Body of pancreas (tissue), 4 donors: ENCODE measurements around the gene CMPK2. TPM values are rescaled to one million over a fixed set of nuclear protein-coding genes. Genes with fewer than 3 reads are reported as not detected.

Experiments
- ATAC-seq: fragments of 150-250 bp; one replicate; pipeline ENCODE4 v1.9.1; 2016
- DNase-seq, 4 donors: peaks; one replicate each; pipeline ENCODE4 v3.0.0-alpha.2; 2019
- H3K27ac ChIP-seq, 4 donors: fragments of 200-600 bp; sonication (generic); 1 replicate in 3 of 4; 2 replicates in 1 of 4; pipeline versions ENCODE4 v1.5.1 to v1.6.1; 2016 to 2019; ENCODE audit warnings: mild to moderate bottlenecking in 1 of 4, mixed read lengths in 1 of 4, moderate library complexity in 1 of 4
- H3K27me3 ChIP-seq, 2 donors: fragments of 200-600 bp; sonication (generic); one replicate each; pipeline ENCODE4 v1.6.0; 2016; ENCODE audit warnings: mild to moderate bottlenecking in 1 of 2
- H3K36me3 ChIP-seq, 2 donors: fragments of 200-600 bp; sonication (generic); replicated peaks in 1 of 2; 2 replicates each; pipeline ENCODE4 v1.5.1; 2016; ENCODE audit warnings: low read depth in 2 of 2; ENCODE audit not compliant: insufficient read depth in 1 of 2
- H3K4me1 ChIP-seq: fragments of 200-600 bp; sonication (generic); one replicate; pipeline ENCODE4 v1.6.0; 2016
- H3K4me3 ChIP-seq, 2 donors: fragments of 200-600 bp; sonication (generic); 1 replicate in 1 of 2; 2 replicates in 1 of 2; pipeline ENCODE4 v1.5.1; 2016 to 2019
- H3K9me3 ChIP-seq, 3 donors: fragments of 200-600 bp; sonication (generic); 1 replicate in 2 of 3; 2 replicates in 1 of 3; pipeline ENCODE4 v1.5.1; 2016
- POLR2A ChIP-seq, 3 donors: fragments of 450-650 bp; IDR thresholded peaks; one replicate each; pipeline ENCODE4 v1.6.1; 2016; ENCODE audit warnings: antibody characterized with exemption in 3 of 3, mild to moderate bottlenecking in 2 of 3
- WGBS, 2 donors: methylation state at CpG; one replicate each; pipeline ENCODE4 v1.1.5; 2017; 5-methylcytosine and 5-hydroxymethylcytosine counted together
- intact Hi-C: fragments of 100-400 bp; cut with DNase I; formaldehyde crosslinking; loops from one replicate; pipeline ENCODE4 v1.15.1; 2023
- total RNA-seq, 2 donors: library from RNA; depleted of rRNA; stranded (reverse); fragments of >200 nt; gene quantifications; one replicate each; pipeline ENCODE4 v1.1.0, GENCODE V29; 2016
- TF ChIP-seq, protein P1 (sequence below), 7 experiments: fragments of 450-650 bp in 4 of 7; fragments of 200-600 bp in 3 of 7; sonication (generic) in 3 of 7; IDR thresholded peaks; one replicate each; pipeline ENCODE4 v1.5.1; 2016 to 2019; ENCODE audit warnings: antibody characterized with exemption in 7 of 7

Gene CMPK2
- total RNA-seq, 2 donors from 2014 or later = 6.7 to 6.9 TPM

DNA sequence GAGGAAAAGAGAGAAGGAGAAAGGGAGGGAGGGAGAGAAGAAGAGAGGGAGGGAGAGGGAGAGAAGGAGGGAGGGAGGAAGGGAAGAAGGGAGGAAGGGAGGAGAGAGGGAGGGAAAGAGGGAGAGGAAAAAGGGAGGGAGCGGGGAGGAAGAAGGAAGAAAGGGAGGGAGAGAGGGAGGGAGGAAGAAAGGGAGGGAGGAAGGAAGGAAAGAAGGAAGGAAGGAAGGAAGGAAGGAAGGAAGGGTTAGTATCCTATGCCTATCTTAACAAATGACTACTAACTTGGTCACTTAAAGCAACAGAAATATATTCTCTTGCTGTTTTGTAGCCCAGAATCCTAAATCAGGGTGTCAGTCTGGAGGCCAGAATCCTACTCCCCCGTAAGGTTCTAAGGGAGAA, 52.1 kb downstream of the CMPK2 start:
- no peak for ATAC-seq
- Histone ChIP-seq H3K36me3 (no peaks in the 10 kb centered on the region), H3K27ac (no peak overlapping the region), H3K9me3 (no peaks in the 10 kb centered on the region), H3K4me3 (no peak overlapping the region), H3K27me3 (no peaks in the 10 kb centered on the region), H3K4me1 (no peaks in the 10 kb centered on the region)
- intact Hi-C loops = no loop called here
- TF ChIP-seq, protein P1, sequence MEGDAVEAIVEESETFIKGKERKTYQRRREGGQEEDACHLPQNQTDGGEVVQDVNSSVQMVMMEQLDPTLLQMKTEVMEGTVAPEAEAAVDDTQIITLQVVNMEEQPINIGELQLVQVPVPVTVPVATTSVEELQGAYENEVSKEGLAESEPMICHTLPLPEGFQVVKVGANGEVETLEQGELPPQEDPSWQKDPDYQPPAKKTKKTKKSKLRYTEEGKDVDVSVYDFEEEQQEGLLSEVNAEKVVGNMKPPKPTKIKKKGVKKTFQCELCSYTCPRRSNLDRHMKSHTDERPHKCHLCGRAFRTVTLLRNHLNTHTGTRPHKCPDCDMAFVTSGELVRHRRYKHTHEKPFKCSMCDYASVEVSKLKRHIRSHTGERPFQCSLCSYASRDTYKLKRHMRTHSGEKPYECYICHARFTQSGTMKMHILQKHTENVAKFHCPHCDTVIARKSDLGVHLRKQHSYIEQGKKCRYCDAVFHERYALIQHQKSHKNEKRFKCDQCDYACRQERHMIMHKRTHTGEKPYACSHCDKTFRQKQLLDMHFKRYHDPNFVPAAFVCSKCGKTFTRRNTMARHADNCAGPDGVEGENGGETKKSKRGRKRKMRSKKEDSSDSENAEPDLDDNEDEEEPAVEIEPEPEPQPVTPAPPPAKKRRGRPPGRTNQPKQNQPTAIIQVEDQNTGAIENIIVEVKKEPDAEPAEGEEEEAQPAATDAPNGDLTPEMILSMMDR (IDR thresholded peaks at IDR 0.05) = no peak
- TF ChIP-seq POLR2A (IDR thresholded peaks at IDR 0.05) = no peak
- WGBS, 2 donors = 75 to 87% methylated on average over 2 of the region's 2 CpGs
- no peak for DNase-seq

- no peaks in the 10 kb centered on the region for H3K9me3 ChIP-seq
- TF ChIP-seq, protein P1 (IDR thresholded peaks at IDR 0.05) = no peak
- no peak for TF ChIP-seq POLR2A (IDR thresholded peaks at IDR 0.05)
- no peak overlapping the region for H3K4me3 ChIP-seq
- intact Hi-C loops = no loop called here
- WGBS, 2 donors = 62 to 74% methylated on average over 5 to 12 of the region's 12 CpGs
- ATAC-seq = no peak
- H3K4me1 ChIP-seq = no peaks in the 10 kb centered on the region
- H3K27me3 ChIP-seq = no peaks in the 10 kb centered on the region
- H3K36me3 ChIP-seq = no peaks in the 10 kb centered on the region
- no peak overlapping the region for H3K27ac ChIP-seq
- DNase-seq = no peak
These were observed 52.7 kb downstream of the CMPK2 start for GRCh38 chr2:6812857-6813530.

DNA sequence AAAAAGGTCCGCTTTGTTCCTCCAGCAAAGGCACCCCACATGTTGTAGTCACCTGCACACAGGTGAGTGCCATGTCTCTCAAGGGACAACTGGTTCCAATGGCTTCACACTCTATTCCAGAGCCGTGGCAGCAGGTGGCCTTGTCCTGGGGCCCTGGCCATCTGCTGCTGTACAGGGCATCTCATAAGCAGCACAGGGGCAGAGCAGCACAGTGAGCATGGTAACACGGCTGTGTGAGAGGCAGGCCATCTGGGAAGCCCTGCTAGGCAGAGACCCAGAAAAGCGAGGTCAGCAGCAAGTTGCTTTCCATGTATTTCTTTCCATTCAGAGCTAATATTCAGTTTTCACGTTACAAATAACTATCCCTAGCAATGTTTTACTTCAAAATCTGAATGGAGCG, 54.7 kb downstream of the CMPK2 start:
- Histone ChIP-seq H3K9me3 (no peaks in the 10 kb centered on the region), H3K27ac (no peak overlapping the region), H3K4me3 (no peak overlapping the region), H3K27me3 (no peaks in the 10 kb centered on the region), H3K4me1 (no peaks in the 10 kb centered on the region), H3K36me3 (no peaks in the 10 kb centered on the region)
- 68 to 73% methylated on average over 5 to 6 of the region's 6 CpGs for WGBS, 2 donors
- intact Hi-C loops = no loop called here
- TF ChIP-seq, protein P1 (IDR thresholded peaks at IDR 0.05) = no peak
- TF ChIP-seq POLR2A (IDR thresholded peaks at IDR 0.05) = no peak
- ATAC-seq (no peak), DNase-seq (no peak)

DNA sequence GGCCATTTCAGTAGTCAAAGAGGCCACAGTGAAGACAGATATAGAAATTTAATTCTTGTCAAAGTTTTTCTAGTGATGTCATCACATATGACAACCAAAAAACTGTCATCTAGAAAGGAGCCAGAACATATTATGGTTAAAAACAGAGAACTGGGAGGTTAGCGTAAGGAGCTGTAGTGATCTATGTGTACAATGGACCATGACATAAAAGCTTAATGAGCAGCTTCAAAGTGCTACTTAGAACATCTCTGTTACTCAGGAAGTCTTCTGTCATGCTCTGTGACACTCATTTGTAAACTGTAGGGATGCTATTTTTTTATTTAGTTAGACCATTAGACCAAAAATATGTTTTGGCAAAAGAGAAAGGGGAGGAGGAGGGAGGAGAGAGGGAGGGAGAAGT, 57.3 kb downstream of the CMPK2 start:
- no peaks in the 10 kb centered on the region for H3K9me3 ChIP-seq
- H3K36me3 ChIP-seq = no peaks in the 10 kb centered on the region
- intact Hi-C loops = no loop called here
- DNase-seq (no peak), ATAC-seq (no peak)
- WGBS, 2 donors = 76 to 83% methylated on average over 1 of the region's 1 CpG
- H3K27me3 ChIP-seq = no peaks in the 10 kb centered on the region
- no peak overlapping the region for H3K4me3 ChIP-seq
- no peaks in the 10 kb centered on the region for H3K4me1 ChIP-seq
- H3K27ac ChIP-seq = no peak overlapping the region
- TF ChIP-seq, protein P1 (IDR thresholded peaks at IDR 0.05) = no peak
- TF ChIP-seq POLR2A (IDR thresholded peaks at IDR 0.05) = no peak

DNA sequence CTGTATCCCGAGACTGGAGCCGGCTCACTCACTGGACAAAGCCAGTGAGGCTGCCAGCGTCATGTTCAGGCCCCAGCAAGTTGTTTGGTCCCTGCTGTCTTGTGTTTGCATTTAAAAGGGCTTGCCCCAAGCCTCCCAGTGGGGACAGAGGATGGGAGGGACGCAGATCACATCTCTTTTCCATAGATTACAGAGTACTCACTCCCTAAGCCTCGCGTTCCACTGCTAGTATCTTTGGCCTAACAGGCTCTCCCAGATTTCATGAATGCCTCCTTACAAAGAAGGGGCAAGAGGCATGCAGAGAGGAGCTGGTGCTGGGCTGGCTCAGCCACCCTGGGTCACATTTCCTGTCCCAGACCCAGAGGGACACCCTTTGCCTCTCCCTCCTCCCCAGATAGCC, 59.1 kb downstream of the CMPK2 start:
- no peak for DNase-seq
- no peak for TF ChIP-seq POLR2A (IDR thresholded peaks at IDR 0.05)
- TF ChIP-seq, protein P1 (IDR thresholded peaks at IDR 0.05) = no peak
- intact Hi-C loops = no loop called here
- WGBS, 2 donors = 56 to 65% methylated on average over 6 of the region's 6 CpGs
- no peak for ATAC-seq
- Histone ChIP-seq H3K4me3 (no peak overlapping the region), H3K4me1 (no peaks in the 10 kb centered on the region), H3K27ac (no peak overlapping the region), H3K9me3 (no peaks in the 10 kb centered on the region), H3K27me3 (no peaks in the 10 kb centered on the region), H3K36me3 (no peaks in the 10 kb centered on the region)
